Tibial nerve (tissue), 3 donors: ENCODE results near the gene TNS3.

Experiments used
- CTCF ChIP-seq, 5 experiments: fragments of 200-600 bp in 3 of 5; fragments of 450-650 bp in 2 of 5; sonication (generic) in 3 of 5; IDR thresholded peaks; one replicate each; pipeline ENCODE4 v1.5.1; 2016 to 2019; ENCODE audit warnings: antibody characterized with exemption in 5 of 5, mild to moderate bottlenecking in 3 of 5, moderate library complexity in 2 of 5
- POLR2A ChIP-seq, 2 donors: fragments of 450-650 bp; IDR thresholded peaks; one replicate each; pipeline ENCODE4 v1.6.1; 2017; ENCODE audit warnings: antibody characterized with exemption in 2 of 2, mild to moderate bottlenecking in 2 of 2, moderate library complexity in 2 of 2

GRCh38 chr7:47227762-47228177, 354.1 kb downstream of the TNS3 start:
- no peak for TF ChIP-seq CTCF (IDR thresholded peaks at IDR 0.05)
- TF ChIP-seq POLR2A (IDR thresholded peaks at IDR 0.05): no peak
